MM.1S (cell line): ENCODE data around the gene KIAA1217.

Experiments
- DNase-seq: peaks from one replicate; pipeline ENCODE4 v3.0.0-alpha.2; 2015
- H2AFZ ChIP-seq: fragments of 300-600 bp; sonication (generic); 2 replicates; pipeline ENCODE4 v1.6.0; 2016; ENCODE audit warnings: antibody characterized with exemption, low read length
- H3F3A ChIP-seq: fragments of 300-600 bp; sonication (generic); 2 replicates; pipeline ENCODE4 v1.6.1; 2016; ENCODE audit warnings: mild to moderate bottlenecking, antibody characterized with exemption, low read length, moderate library complexity, mixed read lengths; ENCODE audit not compliant: insufficient read depth
- H3K27ac ChIP-seq: fragments of 300-600 bp; sonication (generic); 2 replicates; pipeline ENCODE4 v1.5.1; 2016; ENCODE audit warnings: mild to moderate bottlenecking, low read length
- H3K27me3 ChIP-seq: fragments of 300-600 bp; sonication (generic); replicated peaks from 2 replicates; pipeline ENCODE4 v1.6.0; 2016; ENCODE audit warnings: low read length; ENCODE audit not compliant: insufficient read depth
- H3K36me3 ChIP-seq: fragments of 300-600 bp; sonication (generic); replicated peaks from 2 replicates; pipeline ENCODE4 v1.6.1; 2016; ENCODE audit warnings: mild to moderate bottlenecking, low read length, mixed read lengths; ENCODE audit not compliant: insufficient read depth
- H3K4me1 ChIP-seq: fragments of 300-600 bp; sonication (generic); 2 replicates; pipeline ENCODE4 v1.6.1; 2016; ENCODE audit warnings: low read length, mixed read lengths
- H3K4me2 ChIP-seq: fragments of 300-600 bp; sonication (generic); 2 replicates; pipeline ENCODE4 v1.6.0; 2016; ENCODE audit warnings: low read depth, low read length
- H3K4me3 ChIP-seq: fragments of 300-600 bp; sonication (generic); 2 replicates; pipeline ENCODE4 v1.5.1; 2016; ENCODE audit warnings: low read length, mixed read lengths
- H3K79me2 ChIP-seq: fragments of 300-600 bp; sonication (generic); 2 replicates; pipeline ENCODE4 v1.6.1; 2016; ENCODE audit warnings: mixed run types, low read length, mixed read lengths
- H3K9ac ChIP-seq: fragments of 300-600 bp; sonication (generic); 2 replicates; pipeline ENCODE4 v1.6.1; 2016; ENCODE audit warnings: low read length, mixed read lengths
- H3K9me2 ChIP-seq: fragments of 300-600 bp; sonication (generic); replicated peaks from 2 replicates; pipeline ENCODE4 v1.6.1; 2016; ENCODE audit warnings: mild to moderate bottlenecking, low read length, mixed read lengths; ENCODE audit not compliant: insufficient read depth
- H3K9me3 ChIP-seq: fragments of 300-600 bp; sonication (generic); replicated peaks from 2 replicates; pipeline ENCODE4 v1.6.1; 2016; ENCODE audit warnings: mild to moderate bottlenecking, low read length, mixed read lengths; ENCODE audit not compliant: insufficient read depth
- H4K20me1 ChIP-seq: fragments of 300-600 bp; sonication (generic); 2 replicates; pipeline ENCODE4 v1.6.1; 2016; ENCODE audit warnings: mild to moderate bottlenecking, low read length, moderate library complexity, mixed read lengths; ENCODE audit not compliant: insufficient read depth
- CTCF ChIP-seq: fragments of 300-600 bp; sonication (generic); IDR thresholded peaks from 2 replicates; pipeline ENCODE4 v1.5.1; 2016; ENCODE audit warnings: antibody characterized with exemption, low read length, mixed read lengths
- EZH2 ChIP-seq: fragments of 300-600 bp; sonication (generic); optimal IDR thresholded peaks from 2 replicates; pipeline ENCODE3; 2017; ENCODE audit warnings: low read depth, mild to moderate bottlenecking, antibody characterized with exemption, low read length, mixed read lengths
- EZH2phosphoT487 ChIP-seq: fragments of 300-600 bp; sonication (generic); IDR thresholded peaks from 2 replicates; pipeline ENCODE4 v1.6.1; 2018; ENCODE audit warnings: antibody characterized with exemption, low read length

Gene KIAA1217

DNA sequence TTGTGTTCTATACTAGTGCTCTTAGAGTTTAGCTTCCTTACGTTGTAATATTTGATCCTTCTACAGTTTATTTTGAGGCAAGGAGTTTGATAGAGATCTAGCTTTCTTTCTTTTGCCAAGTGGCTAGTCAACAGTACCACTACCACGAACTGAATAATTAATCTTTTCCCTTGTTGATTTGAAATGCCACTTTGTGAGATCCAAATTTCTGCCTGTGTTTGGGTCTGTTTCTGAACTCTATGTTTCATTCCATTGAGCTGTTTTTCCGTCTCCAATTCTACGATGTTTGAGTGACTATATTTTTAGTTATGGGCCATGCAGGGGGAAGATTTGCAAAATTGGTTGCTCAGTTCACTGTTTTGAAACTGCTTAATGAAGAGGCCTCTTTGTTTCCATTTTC, 134.7 kb downstream of the KIAA1217 start:
- Histone ChIP-seq H3K27ac (no peak overlapping the region), H3K36me3 (no peaks in the 10 kb centered on the region), H3K79me2 (no peaks in the 10 kb centered on the region), H3K4me1 (no peaks in the 10 kb centered on the region), H3K9ac (no peak overlapping the region), H4K20me1 (no peaks in the 10 kb centered on the region), H3K9me3 (no peaks in the 10 kb centered on the region), H3K9me2 (no peaks in the 10 kb centered on the region), H3F3A (no peaks in the 10 kb centered on the region), H3K4me2 (no peak overlapping the region), H3K27me3 (no peaks in the 10 kb centered on the region), H2AFZ (no peak overlapping the region), H3K4me3 (no peak overlapping the region)
- DNase-seq, result no peak
- TF ChIP-seq CTCF (no peak), EZH2 (no peak), EZH2phosphoT487 (no peak)

DNA sequence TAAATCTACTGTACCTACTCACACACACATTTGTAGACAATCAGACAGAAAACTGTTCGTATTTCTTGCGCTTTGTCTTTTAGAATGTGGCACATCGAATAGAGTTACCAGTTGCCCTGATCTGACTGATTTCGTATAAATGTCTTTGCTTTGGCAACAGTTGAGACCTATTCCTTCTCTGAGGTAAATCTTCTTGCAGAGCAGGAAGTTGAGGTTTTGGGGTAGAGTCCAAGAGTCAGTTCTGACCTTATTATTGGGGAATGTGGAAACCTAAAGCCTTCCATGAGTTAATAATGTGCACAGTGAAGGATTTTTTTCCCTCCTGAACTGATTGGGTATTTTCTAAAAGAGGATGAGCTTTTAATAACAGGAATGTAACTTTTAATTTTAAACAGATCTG, 135.3 kb downstream of the KIAA1217 start:
- Histone ChIP-seq H3K4me1 (no peaks in the 10 kb centered on the region), H3K4me2 (no peak overlapping the region)

DNA sequence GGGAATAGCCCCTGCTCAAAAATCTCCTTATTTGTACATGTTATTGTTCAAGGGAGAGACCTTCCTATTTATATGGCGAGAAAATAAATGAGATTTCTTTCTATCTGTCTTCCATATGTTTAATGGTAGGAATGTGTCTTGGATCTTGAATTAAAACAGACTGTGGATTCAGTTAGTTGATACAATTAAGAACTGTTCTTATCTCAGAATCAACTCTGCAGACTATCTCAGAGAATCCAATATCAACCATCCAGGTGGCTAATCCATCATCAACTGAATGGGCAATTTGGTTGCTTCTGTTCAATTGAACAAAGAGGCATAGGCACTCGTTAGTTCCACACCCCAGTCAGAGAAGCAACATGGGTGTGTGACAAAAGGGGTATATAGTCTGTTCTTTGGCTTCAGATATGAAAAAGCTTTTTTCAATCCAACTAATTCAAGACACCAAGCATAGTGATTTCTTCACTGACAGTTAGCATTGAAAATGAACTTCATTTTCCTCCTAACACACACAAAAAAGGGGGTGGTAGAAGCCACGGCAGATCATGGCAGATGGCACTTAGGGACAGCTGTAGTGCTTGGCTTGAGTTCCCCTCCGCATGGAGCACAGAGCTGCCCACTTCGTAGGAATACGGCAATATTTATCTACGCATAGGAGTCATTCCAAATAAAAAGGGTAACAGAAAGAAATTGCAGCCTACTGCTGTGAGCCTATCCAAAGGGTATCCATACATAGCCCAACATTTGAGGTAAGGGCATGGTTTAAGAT, 135.9 kb downstream of the KIAA1217 start:
- no peaks in the 10 kb centered on the region for H3F3A ChIP-seq
- H2AFZ ChIP-seq, result no peak overlapping the region
- no peaks in the 10 kb centered on the region for H3K36me3 ChIP-seq
- H3K4me3 ChIP-seq, result no peak overlapping the region
- no peak overlapping the region for H3K9ac ChIP-seq
- no peaks in the 10 kb centered on the region for H3K27me3 ChIP-seq
- H3K4me1 ChIP-seq, result no peaks in the 10 kb centered on the region
- TF ChIP-seq CTCF (no peak), EZH2 (no peak), EZH2phosphoT487 (no peak)
- DNase-seq, result no peak
- H3K27ac ChIP-seq, result no peak overlapping the region
- no peaks in the 10 kb centered on the region for H4K20me1 ChIP-seq
- no peaks in the 10 kb centered on the region for H3K79me2 ChIP-seq
- no peaks in the 10 kb centered on the region for H3K9me2 ChIP-seq
- no peak overlapping the region for H3K4me2 ChIP-seq
- H3K9me3 ChIP-seq, result no peaks in the 10 kb centered on the region

More for the DNA sequence above, 135.3 kb downstream of the KIAA1217 start:
- H4K20me1 ChIP-seq, result no peaks in the 10 kb centered on the region
- no peak overlapping the region for H3K27ac ChIP-seq
- no peaks in the 10 kb centered on the region for H3K9me3 ChIP-seq
- no peaks in the 10 kb centered on the region for H3F3A ChIP-seq
- no peaks in the 10 kb centered on the region for H3K27me3 ChIP-seq
- H3K36me3 ChIP-seq, result no peaks in the 10 kb centered on the region
- H2AFZ ChIP-seq, result no peak overlapping the region
- TF ChIP-seq EZH2phosphoT487, result no peak
- no peak for TF ChIP-seq CTCF
- TF ChIP-seq EZH2, result no peak
- no peak overlapping the region for H3K9ac ChIP-seq
- no peak for DNase-seq
- no peaks in the 10 kb centered on the region for H3K79me2 ChIP-seq
- H3K9me2 ChIP-seq, result no peaks in the 10 kb centered on the region
- H3K4me3 ChIP-seq, result no peak overlapping the region
